ENCODE results near the gene CYB561. TPM values are rescaled to one million over a fixed set of nuclear protein-coding genes. Genes with fewer than 3 reads are reported as not detected.

CYB561 gene
- total and polyA plus RNA-seq, 9 of the 15 experiments (the other 6 are each of a cell fraction or from before 2014, with no cell fraction given), result 4.0 to 30.8 (median 17.4) TPM

GRCh38 chr17:63431939-63432804, 13.9 kb downstream of the CYB561 start (continued):
- TF ChIP-seq ZNF717 (CRISPR knock-in tag; IDR thresholded peaks at IDR 0.05), result no peak
- no peak for TF ChIP-seq RFX7 (CRISPR knock-in tag; IDR thresholded peaks at IDR 0.05)
- peak; percentile 80 for TF ChIP-seq STAT5A (IDR thresholded peaks at IDR 0.05; ENCODE audit: borderline replicate concordance, low read length)
- TF ChIP-seq THRB (CRISPR knock-in tag; conservative IDR thresholded peaks at IDR 0.05), result 0 out of 2 replicates have a peak, but pooled peaks have one; percentile 5
- 0 out of 2 replicates have a peak, but pooled peaks have one; percentile 9 for TF ChIP-seq ZBTB17 (CRISPR knock-in tag; IDR thresholded peaks at IDR 0.05)
- TF ChIP-seq ZFX (CRISPR knock-in tag; IDR thresholded peaks at IDR 0.05), result peak; percentile 76
- TF ChIP-seq GTF3C2 (IDR thresholded peaks at IDR 0.05; ENCODE audit: borderline replicate concordance, extremely low read depth, insufficient read length), result no peak
- TF ChIP-seq ZNF518B (CRISPR knock-in tag; IDR thresholded peaks at IDR 0.05), result no peak
- peak; percentile 84 for TF ChIP-seq HDAC2 (IDR thresholded peaks at IDR 0.05)
- peak; percentile 46 for TF ChIP-seq ZFP36 (IDR thresholded peaks at IDR 0.05; ENCODE audit: low read depth, low read length, partially characterized antibody)
- peak in 1 of 2 experiments; percentile 43; a peak in 1 of 4 replicates for TF ChIP-seq TEAD1 (CRISPR knock-in tag; IDR thresholded peaks at IDR 0.05)
- peak; percentile 90 for TF ChIP-seq GATA2 (CRISPR knock-in tag; IDR thresholded peaks at IDR 0.05)
- peak; percentile 54; the same call in 1 of the 2 replicates for TF ChIP-seq CLOCK (CRISPR knock-in tag; IDR thresholded peaks at IDR 0.05; ENCODE audit: borderline replicate concordance)
